ENCODE measurements around the gene HDAC4. TPM values are rescaled to one million over a fixed set of nuclear protein-coding genes. Genes with fewer than 3 reads are reported as not detected.

Gene HDAC4
- total and polyA plus RNA-seq, 9 of the 15 experiments (the other 6 are each of a cell fraction or from before 2014, with no cell fraction given) = 0.11 to 20.2 (median 4.0) TPM

GRCh38 chr2:239401067-239401880 is 454 bp upstream of the HDAC4 start (continued):
- TF ChIP-seq, protein P1, sequence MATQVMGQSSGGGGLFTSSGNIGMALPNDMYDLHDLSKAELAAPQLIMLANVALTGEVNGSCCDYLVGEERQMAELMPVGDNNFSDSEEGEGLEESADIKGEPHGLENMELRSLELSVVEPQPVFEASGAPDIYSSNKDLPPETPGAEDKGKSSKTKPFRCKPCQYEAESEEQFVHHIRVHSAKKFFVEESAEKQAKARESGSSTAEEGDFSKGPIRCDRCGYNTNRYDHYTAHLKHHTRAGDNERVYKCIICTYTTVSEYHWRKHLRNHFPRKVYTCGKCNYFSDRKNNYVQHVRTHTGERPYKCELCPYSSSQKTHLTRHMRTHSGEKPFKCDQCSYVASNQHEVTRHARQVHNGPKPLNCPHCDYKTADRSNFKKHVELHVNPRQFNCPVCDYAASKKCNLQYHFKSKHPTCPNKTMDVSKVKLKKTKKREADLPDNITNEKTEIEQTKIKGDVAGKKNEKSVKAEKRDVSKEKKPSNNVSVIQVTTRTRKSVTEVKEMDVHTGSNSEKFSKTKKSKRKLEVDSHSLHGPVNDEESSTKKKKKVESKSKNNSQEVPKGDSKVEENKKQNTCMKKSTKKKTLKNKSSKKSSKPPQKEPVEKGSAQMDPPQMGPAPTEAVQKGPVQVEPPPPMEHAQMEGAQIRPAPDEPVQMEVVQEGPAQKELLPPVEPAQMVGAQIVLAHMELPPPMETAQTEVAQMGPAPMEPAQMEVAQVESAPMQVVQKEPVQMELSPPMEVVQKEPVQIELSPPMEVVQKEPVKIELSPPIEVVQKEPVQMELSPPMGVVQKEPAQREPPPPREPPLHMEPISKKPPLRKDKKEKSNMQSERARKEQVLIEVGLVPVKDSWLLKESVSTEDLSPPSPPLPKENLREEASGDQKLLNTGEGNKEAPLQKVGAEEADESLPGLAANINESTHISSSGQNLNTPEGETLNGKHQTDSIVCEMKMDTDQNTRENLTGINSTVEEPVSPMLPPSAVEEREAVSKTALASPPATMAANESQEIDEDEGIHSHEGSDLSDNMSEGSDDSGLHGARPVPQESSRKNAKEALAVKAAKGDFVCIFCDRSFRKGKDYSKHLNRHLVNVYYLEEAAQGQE (IDR thresholded peaks at IDR 0.05; ENCODE audit: borderline replicate concordance) = peak; percentile 84
- TF ChIP-seq, protein P1 (CRISPR knock-in tag; IDR thresholded peaks at IDR 0.05; ENCODE audit: low read depth) = peak; percentile 30
- TF ChIP-seq ILK (tag; IDR thresholded peaks at IDR 0.05; ENCODE audit: borderline replicate concordance, low read depth) (no peak), ELF4 (CRISPR knock-in tag; IDR thresholded peaks at IDR 0.05) (0 out of 2 replicates have a peak, but pooled peaks have one; percentile 15), EHMT2 (IDR thresholded peaks at IDR 0.05) (no peak), IRF1 (CRISPR knock-in tag; IDR thresholded peaks at IDR 0.05; ENCODE audit: borderline replicate concordance) (no peak), ZNF586 (CRISPR knock-in tag; conservative IDR thresholded peaks at IDR 0.05) (no peak), TOE1 (IDR thresholded peaks at IDR 0.05; ENCODE audit: borderline replicate concordance) (peak; percentile 97), TOE1 (CRISPR knock-in tag; IDR thresholded peaks at IDR 0.05; ENCODE audit: borderline replicate concordance, low read depth) (no peak)
- TF ChIP-seq, protein P2, sequence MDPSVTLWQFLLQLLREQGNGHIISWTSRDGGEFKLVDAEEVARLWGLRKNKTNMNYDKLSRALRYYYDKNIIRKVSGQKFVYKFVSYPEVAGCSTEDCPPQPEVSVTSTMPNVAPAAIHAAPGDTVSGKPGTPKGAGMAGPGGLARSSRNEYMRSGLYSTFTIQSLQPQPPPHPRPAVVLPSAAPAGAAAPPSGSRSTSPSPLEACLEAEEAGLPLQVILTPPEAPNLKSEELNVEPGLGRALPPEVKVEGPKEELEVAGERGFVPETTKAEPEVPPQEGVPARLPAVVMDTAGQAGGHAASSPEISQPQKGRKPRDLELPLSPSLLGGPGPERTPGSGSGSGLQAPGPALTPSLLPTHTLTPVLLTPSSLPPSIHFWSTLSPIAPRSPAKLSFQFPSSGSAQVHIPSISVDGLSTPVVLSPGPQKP (CRISPR knock-in tag; IDR thresholded peaks at IDR 0.05) = no peak
- TF ChIP-seq, protein P3, sequence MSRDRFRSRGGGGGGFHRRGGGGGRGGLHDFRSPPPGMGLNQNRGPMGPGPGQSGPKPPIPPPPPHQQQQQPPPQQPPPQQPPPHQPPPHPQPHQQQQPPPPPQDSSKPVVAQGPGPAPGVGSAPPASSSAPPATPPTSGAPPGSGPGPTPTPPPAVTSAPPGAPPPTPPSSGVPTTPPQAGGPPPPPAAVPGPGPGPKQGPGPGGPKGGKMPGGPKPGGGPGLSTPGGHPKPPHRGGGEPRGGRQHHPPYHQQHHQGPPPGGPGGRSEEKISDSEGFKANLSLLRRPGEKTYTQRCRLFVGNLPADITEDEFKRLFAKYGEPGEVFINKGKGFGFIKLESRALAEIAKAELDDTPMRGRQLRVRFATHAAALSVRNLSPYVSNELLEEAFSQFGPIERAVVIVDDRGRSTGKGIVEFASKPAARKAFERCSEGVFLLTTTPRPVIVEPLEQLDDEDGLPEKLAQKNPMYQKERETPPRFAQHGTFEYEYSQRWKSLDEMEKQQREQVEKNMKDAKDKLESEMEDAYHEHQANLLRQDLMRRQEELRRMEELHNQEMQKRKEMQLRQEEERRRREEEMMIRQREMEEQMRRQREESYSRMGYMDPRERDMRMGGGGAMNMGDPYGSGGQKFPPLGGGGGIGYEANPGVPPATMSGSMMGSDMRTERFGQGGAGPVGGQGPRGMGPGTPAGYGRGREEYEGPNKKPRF (IDR thresholded peaks at IDR 0.05; ENCODE audit: low read depth, low read length) = no peak
- TF ChIP-seq, protein P4, sequence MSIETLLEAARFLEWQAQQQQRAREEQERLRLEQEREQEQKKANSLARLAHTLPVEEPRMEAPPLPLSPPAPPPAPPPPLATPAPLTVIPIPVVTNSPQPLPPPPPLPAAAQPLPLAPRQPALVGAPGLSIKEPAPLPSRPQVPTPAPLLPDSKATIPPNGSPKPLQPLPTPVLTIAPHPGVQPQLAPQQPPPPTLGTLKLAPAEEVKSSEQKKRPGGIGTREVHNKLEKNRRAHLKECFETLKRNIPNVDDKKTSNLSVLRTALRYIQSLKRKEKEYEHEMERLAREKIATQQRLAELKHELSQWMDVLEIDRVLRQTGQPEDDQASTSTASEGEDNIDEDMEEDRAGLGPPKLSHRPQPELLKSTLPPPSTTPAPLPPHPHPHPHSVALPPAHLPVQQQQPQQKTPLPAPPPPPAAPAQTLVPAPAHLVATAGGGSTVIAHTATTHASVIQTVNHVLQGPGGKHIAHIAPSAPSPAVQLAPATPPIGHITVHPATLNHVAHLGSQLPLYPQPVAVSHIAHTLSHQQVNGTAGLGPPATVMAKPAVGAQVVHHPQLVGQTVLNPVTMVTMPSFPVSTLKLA (conservative IDR thresholded peaks at IDR 0.05) = peak; percentile 74 to 90
